ENCODE data around the gene NF1.

GRCh38 chr17:31289790-31290189 is 195.0 kb downstream of the NF1 start:
- no peak for TF ChIP-seq CTCF (IDR thresholded peaks at IDR 0.05)
- no peak for TF ChIP-seq POLR2A (IDR thresholded peaks at IDR 0.05)

Measured in Peyer's patch (tissue), 4 donors.